OCI-LY7 (cell line): ENCODE results near the gene CFAP100. TPM values are rescaled to one million over a fixed set of nuclear protein-coding genes. Genes with fewer than 3 reads are reported as not detected.

ENCODE experiments used
- BruUV-seq: library from RNA; stranded (reverse); fragments of 400-500 nt; replicated peaks from 2 replicates; lab custom pipeline; 2021; lab: Mats Ljungman, UMichigan
- CTCF ChIA-PET: fragments of 300-600 bp; sonication (Branson Sonifier 250); formaldehyde crosslinking; loops from one replicate; lab custom pipeline; 2022; ENCODE audit warnings: antibody characterized with exemption; ENCODE audit not compliant: unreplicated experiment; lab: Charles Lee
- POLR2A ChIA-PET: fragments of 300-600 bp; sonication (Branson Sonifier 250); formaldehyde crosslinking; loops from one replicate; lab custom pipeline; 2022; ENCODE audit warnings: antibody characterized with exemption; lab: Charles Lee
- DNase-seq: peaks from one replicate; pipeline ENCODE4 v3.0.0-alpha.2; 2015; ENCODE audit warnings: low spot score
- H2AFZ ChIP-seq: fragments of 200-600 bp; sonication (generic), shearing (Covaris generic); 2 replicates; pipeline ENCODE4 v1.6.1; 2014; ENCODE audit warnings: mild to moderate bottlenecking, antibody characterized with exemption, low read length, moderate library complexity
- H3K27ac ChIP-seq: fragments of 200-600 bp; sonication (generic); 2 replicates; pipeline ENCODE4 v1.5.1; 2014; ENCODE audit warnings: mixed run types, low read depth, mild to moderate bottlenecking, moderate library complexity, low read length, inconsistent platforms; ENCODE audit not compliant: poor library complexity, severe bottlenecking
- H3K36me3 ChIP-seq: fragments of 200-600 bp; sonication (generic); 2 replicates; pipeline ENCODE4 v1.6.1; 2014; ENCODE audit warnings: mild to moderate bottlenecking, antibody characterized with exemption, low read length, moderate library complexity, mixed read lengths; ENCODE audit not compliant: insufficient read depth
- H3K4me1 ChIP-seq: fragments of 200-600 bp; sonication (generic); 2 replicates; pipeline ENCODE4 v1.5.1; 2014; ENCODE audit warnings: mild to moderate bottlenecking, low read length; ENCODE audit not compliant: insufficient read depth, poor library complexity, severe bottlenecking
- H3K4me2 ChIP-seq: fragments of 200-600 bp; sonication (generic); 2 replicates; pipeline ENCODE4 v1.6.1; 2014; ENCODE audit warnings: mild to moderate bottlenecking, low read length
- H3K4me3 ChIP-seq: fragments of 200-600 bp; sonication (generic); 2 replicates; pipeline ENCODE4 v1.5.1; 2014; ENCODE audit warnings: mild to moderate bottlenecking, low read depth, low read length; ENCODE audit not compliant: poor library complexity, severe bottlenecking
- H3K79me2 ChIP-seq: fragments of 200-600 bp; sonication (generic); 2 replicates; pipeline ENCODE4 v1.6.1; 2016; ENCODE audit warnings: low read depth, mild to moderate bottlenecking, low read length, moderate library complexity, mixed read lengths; ENCODE audit not compliant: insufficient read depth
- H3K9me2 ChIP-seq: fragments of 200-600 bp; sonication (generic); 2 replicates; pipeline ENCODE4 v1.6.1; 2016; ENCODE audit warnings: mild to moderate bottlenecking, low read length, mixed read lengths; ENCODE audit not compliant: insufficient read depth
- H3K9me3 ChIP-seq: fragments of 200-600 bp; sonication (generic); 2 replicates; pipeline ENCODE4 v1.6.1; 2014; ENCODE audit warnings: mild to moderate bottlenecking, mixed run types, low read length, mixed read lengths
- H4K20me1 ChIP-seq: fragments of 200-600 bp; sonication (generic); 2 replicates; pipeline ENCODE4 v1.6.1; 2014; ENCODE audit warnings: mild to moderate bottlenecking, antibody characterized with exemption, low read length, moderate library complexity, mixed read lengths; ENCODE audit not compliant: insufficient read depth
- CTCF ChIP-seq: fragments of 200-600 bp; sonication (generic); conservative IDR thresholded peaks from 2 replicates; pipeline ENCODE4 v1.5.1; 2014; ENCODE audit warnings: mild to moderate bottlenecking, antibody characterized with exemption, low read length, moderate library complexity, mixed read lengths
- EZH2phosphoT487 ChIP-seq: fragments of 200-600 bp; sonication (generic); IDR thresholded peaks from 2 replicates; pipeline ENCODE4 v1.6.1; 2018; ENCODE audit warnings: low read depth, borderline replicate concordance, mild to moderate bottlenecking, mixed run types, antibody characterized with exemption, low read length, moderate library complexity, mixed read lengths
- intact Hi-C: fragments of 100-400 bp; cut with micrococcal nuclease; formaldehyde crosslinking; loops from one replicate; pipeline ENCODE4 v1.10.0; 2022; ENCODE audit not compliant: unreplicated experiment
- total RNA-seq, 2 experiments: library from RNA; depleted of rRNA in 1 of 2; stranded (reverse); fragments of >200 nt in 1 of 2; shearing (Covaris generic) in 1 of 2; gene quantifications; 2 replicates each; pipeline ENCODE4 v1.2.3, GENCODE V29; 2014 to 2022

The CFAP100 gene
- total RNA-seq, 2 experiments from 2014 or later = not detected

GRCh38 chr3:126398423-126399350 lies 4.0 kb downstream of the CFAP100 start:
- no TSS peak for BruUV-seq
- no peak for DNase-seq
- Histone ChIP-seq H3K79me2 (no peaks in the 10 kb centered on the region), H3K9me2 (no peaks in the 10 kb centered on the region), H3K36me3 (no peaks in the 10 kb centered on the region), H3K9me3 (no peaks in the 10 kb centered on the region), H2AFZ (no peak overlapping the region), H3K27ac (no peak overlapping the region), H3K4me2 (no peak overlapping the region), H4K20me1 (no peaks in the 10 kb centered on the region), H3K4me1 (peaks cover 10% of the 10 kb centered on the region), H3K4me3 (no peak overlapping the region)
- ChIA-PET CTCF (no interaction called here), POLR2A (no interaction called here)
- TF ChIP-seq EZH2phosphoT487 = no peak
- no peak for TF ChIP-seq CTCF
- intact Hi-C loops = no loop called here

GRCh38 chr3:126399351-126399735 lies 4.6 kb downstream of the CFAP100 start:
- H3K79me2 ChIP-seq = no peaks in the 10 kb centered on the region
- POLR2A ChIA-PET = no interaction called here
- CTCF ChIA-PET = no interaction called here
- no peak overlapping the region for H2AFZ ChIP-seq
- TF ChIP-seq CTCF = no peak
- no peak for TF ChIP-seq EZH2phosphoT487
- peak; percentile 41 for DNase-seq
- no peaks in the 10 kb centered on the region for H3K36me3 ChIP-seq
- H3K9me2 ChIP-seq = no peaks in the 10 kb centered on the region
- no peaks in the 10 kb centered on the region for H4K20me1 ChIP-seq
- no peak overlapping the region for H3K4me3 ChIP-seq
- no TSS peak for BruUV-seq
- no peaks in the 10 kb centered on the region for H3K9me3 ChIP-seq
- peaks cover 10% of the 10 kb centered on the region for H3K4me1 ChIP-seq
- intact Hi-C loops = no loop called here
- no peak overlapping the region for H3K4me2 ChIP-seq
- no peak overlapping the region for H3K27ac ChIP-seq

- CTCF ChIA-PET = no interaction called here
- no peaks in the 10 kb centered on the region for H3K9me3 ChIP-seq
- intact Hi-C loops = no loop called here
- POLR2A ChIA-PET = no interaction called here
- BruUV-seq = no TSS peak
- H2AFZ ChIP-seq = no peak overlapping the region
- DNase-seq = no peak
- no peaks in the 10 kb centered on the region for H3K79me2 ChIP-seq
- H3K36me3 ChIP-seq = no peaks in the 10 kb centered on the region
- H3K27ac ChIP-seq = no peak overlapping the region
- no peak for TF ChIP-seq CTCF
- no peak for TF ChIP-seq EZH2phosphoT487
- no peak overlapping the region for H3K4me3 ChIP-seq
- no peaks in the 10 kb centered on the region for H3K9me2 ChIP-seq
- no peak overlapping the region for H3K4me2 ChIP-seq
- peaks cover 10% of the 10 kb centered on the region for H3K4me1 ChIP-seq
- no peaks in the 10 kb centered on the region for H4K20me1 ChIP-seq
These were observed 5.0 kb downstream of the CFAP100 start for GRCh38 chr3:126399756-126400155.
